Measurements from ENCODE around the gene PSMB11.

The PSMB11 gene

DNA sequence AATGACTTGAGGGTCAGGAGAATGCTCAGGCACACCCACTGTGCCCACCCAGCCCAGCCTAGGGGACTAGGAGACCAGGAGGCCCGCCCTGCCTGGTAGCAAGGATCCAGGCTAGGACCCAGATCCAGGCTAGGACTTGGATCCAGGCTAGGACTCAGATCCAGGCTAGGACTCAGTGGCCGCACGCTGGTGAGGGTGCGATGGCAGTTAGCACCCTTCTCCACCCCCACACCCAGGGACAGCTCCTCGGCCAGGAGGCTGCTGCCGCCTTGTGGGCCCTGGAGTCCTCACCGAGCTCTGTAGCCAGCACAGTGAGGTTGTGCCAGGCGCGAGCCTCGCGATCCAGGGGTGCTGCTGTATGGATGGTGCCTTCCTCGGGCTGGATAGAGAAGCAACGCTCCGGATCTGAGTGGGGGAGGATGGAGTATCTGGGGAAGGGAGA lies 10.2 kb downstream of the PSMB11 start:
- CTCF ChIA-PET = interaction anchor here (1.1 kb wide), 1 partner anchor 87 kb away, joined by 3 read pairs; no protein-coding TSS in a partner anchor
- TF ChIP-seq, protein P1, sequence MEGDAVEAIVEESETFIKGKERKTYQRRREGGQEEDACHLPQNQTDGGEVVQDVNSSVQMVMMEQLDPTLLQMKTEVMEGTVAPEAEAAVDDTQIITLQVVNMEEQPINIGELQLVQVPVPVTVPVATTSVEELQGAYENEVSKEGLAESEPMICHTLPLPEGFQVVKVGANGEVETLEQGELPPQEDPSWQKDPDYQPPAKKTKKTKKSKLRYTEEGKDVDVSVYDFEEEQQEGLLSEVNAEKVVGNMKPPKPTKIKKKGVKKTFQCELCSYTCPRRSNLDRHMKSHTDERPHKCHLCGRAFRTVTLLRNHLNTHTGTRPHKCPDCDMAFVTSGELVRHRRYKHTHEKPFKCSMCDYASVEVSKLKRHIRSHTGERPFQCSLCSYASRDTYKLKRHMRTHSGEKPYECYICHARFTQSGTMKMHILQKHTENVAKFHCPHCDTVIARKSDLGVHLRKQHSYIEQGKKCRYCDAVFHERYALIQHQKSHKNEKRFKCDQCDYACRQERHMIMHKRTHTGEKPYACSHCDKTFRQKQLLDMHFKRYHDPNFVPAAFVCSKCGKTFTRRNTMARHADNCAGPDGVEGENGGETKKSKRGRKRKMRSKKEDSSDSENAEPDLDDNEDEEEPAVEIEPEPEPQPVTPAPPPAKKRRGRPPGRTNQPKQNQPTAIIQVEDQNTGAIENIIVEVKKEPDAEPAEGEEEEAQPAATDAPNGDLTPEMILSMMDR (conservative IDR thresholded peaks at IDR 0.05; ENCODE audit: low read depth) = no peak
- no peak for DNase-seq (ENCODE audit: low spot score)
- POLR2A ChIA-PET (ENCODE audit: low non-redundant PET) = no interaction called here
- peak overlapping the region; percentile 46 for H3K27ac ChIP-seq

DNA sequence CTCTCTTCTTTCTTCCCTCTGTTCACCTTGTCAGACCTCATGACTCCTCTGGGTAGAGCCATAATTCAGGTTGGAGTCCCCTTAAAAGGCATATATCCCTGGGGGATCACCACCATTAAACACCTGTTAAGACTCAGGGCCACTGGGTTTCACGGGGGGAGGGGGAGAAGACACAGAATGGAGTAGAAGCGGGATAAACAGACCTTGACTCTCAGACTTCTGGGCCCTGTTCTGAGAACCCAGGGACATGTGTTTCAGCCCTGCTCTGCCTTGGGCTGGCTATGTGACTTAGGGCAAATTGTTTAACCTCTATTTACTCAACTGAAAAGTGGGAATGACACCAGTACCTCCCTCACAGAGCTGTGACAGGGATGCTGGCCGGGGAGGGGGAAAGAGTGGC lies 10.7 kb downstream of the PSMB11 start:
- CTCF ChIA-PET = interaction anchor here (1.1 kb wide), 1 partner anchor 88 kb away, joined by 3 read pairs; no protein-coding TSS in a partner anchor
- TF ChIP-seq, protein P1 (conservative IDR thresholded peaks at IDR 0.05; ENCODE audit: low read depth) = no peak

DNA sequence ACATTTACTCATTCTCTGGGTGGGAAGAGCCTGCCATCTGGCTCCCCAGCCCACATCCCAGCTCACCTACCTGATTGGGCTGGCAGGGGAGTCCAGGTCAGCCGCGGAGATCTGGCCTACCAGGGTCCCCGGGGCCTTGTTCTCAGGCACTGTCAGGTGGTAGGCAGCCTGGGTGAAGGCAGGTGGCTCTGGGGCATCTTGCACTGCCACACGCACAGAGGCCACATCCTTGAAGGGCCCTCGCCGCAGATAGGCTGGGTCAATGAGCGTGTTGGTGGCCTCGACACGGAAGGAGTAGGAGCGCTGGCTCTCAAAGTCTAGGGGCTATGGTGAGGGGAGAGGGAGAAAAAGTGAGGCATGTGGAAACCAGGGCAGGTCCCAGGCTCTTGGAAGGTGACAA lies 11.4 kb downstream of the PSMB11 start:
- POLR2A ChIA-PET (ENCODE audit: low non-redundant PET) = no interaction called here
- CTCF ChIA-PET = interaction anchor here (0.6 kb wide), 1 partner anchor 1836 kb away, joined by 3 read pairs; no protein-coding TSS in a partner anchor
- TF ChIP-seq, protein P1 (conservative IDR thresholded peaks at IDR 0.05; ENCODE audit: low read depth) = no peak
- no peak for DNase-seq (ENCODE audit: low spot score)
- peak overlapping the region; percentile 23 for H3K27ac ChIP-seq

More for the DNA sequence above, 10.7 kb downstream of the PSMB11 start:
- H3K27ac ChIP-seq = peak overlapping the region; percentile 46
- POLR2A ChIA-PET (ENCODE audit: low non-redundant PET) = no interaction called here
- DNase-seq (ENCODE audit: low spot score) = no peak

DNA sequence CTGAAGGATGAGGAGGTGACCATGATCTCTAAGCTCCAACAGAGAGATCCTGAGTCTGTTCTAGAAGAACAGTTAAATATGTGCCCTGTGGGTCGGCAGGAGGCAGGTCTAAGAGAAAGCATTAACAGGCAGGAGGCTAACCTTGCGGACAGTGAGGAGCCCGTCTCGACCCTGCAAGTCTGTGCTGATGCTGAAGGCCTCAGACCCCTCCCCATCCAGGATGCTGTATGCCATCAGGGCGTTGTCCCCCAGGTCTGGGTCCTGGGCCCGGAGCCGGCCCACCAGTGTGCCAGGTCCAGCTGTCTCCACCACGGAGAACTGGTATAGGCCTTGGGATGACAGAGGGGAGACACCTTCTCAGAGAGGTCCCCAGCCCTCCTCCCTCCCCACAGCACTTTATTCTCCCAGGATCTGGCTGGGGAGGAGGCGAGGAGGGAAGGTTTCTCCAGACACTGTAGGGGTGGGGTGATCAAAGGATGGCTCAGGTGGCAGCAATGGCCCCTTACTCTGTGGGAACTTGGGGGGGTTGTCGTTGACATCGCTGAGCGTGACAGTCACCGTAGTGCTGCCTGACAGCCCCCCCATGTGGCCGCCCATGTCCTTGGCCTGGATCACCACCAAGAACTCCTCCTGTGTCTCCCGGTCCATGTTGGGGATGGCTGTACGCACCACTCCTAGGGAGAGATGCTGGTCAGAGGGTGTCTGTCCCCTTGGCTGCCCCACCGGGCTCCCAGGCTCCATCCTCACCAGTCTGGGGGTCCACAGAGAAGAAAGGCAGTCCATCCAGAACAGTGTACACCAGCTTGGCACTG lies 12.2 kb downstream of the PSMB11 start:
- peak overlapping the region; percentile 23 for H3K27ac ChIP-seq
- ChIA-PET CTCF (interaction anchor here (0.6 to 1.6 kb wide), 4 partner anchors 15 to 1837 kb away, joined by 3 to 5 read pairs (median 4); no protein-coding TSS in a partner anchor), POLR2A (ENCODE audit: low non-redundant PET) (no interaction called here)
- TF ChIP-seq, protein P1 (conservative IDR thresholded peaks at IDR 0.05; ENCODE audit: low read depth) = no peak
- DNase-seq (ENCODE audit: low spot score) = no peak

DNA sequence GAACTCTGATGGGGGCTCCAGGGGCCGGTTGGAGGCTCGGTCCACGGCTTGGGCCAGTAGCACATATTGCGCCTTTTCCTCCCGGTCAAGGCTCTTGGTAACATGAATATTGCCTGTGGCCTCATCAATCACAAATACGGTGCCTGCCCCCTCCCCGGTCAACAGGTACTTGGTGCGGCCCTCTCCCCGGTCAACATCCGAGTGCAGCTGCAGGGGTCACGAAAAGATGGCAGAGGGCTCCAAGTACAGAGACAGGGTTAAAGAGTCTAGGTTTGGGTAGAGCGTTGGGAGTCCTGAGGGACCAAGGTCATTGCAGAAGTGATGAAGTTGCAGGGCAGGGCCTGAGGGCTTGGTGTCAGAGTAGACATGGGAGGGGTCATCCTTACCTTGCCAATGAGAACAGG lies 13.1 kb downstream of the PSMB11 start:
- ChIA-PET POLR2A (ENCODE audit: low non-redundant PET) (no interaction called here), CTCF (interaction anchor here (0.8 to 4.5 kb wide), 4 partner anchors 8 to 69 kb away, joined by 5 to 69 read pairs (median 5); partner anchors contain the start of gene PSMB11)
- no peak for DNase-seq (ENCODE audit: low spot score)
- TF ChIP-seq, protein P1 (conservative IDR thresholded peaks at IDR 0.05; ENCODE audit: low read depth) = no peak
- peak overlapping the region; percentile 95 for H3K27ac ChIP-seq

DNA sequence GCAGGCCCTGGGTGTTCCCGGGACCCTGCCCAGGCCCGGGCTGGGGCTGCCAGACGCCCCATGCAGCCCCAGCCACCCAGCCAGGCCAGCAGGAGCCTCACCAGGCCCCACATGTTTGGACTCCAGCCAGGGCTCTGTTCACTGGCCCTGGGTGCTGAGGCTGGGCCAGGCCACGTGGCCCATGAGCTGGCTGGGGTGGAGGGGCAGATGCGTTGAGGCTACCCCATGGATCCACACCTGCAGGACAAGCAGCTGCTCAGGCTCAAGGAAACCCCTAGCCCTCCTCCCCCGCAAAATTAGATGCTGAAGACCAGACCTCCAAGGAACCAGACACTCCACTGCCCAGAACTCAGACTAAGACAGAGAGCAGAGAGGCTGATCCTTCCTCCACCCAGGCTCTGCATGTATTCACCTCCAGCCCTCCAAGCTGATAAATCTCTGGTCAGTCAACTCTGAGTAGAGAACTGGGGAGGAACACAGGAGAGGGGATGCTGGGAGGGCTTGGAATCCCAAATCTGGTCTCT lies 13.7 kb downstream of the PSMB11 start:
- DNase-seq (ENCODE audit: low spot score) = no peak
- TF ChIP-seq, protein P1 (conservative IDR thresholded peaks at IDR 0.05; ENCODE audit: low read depth) = no peak
- ChIA-PET CTCF (interaction anchor here (0.8 to 4.5 kb wide), 5 partner anchors 9 to 69 kb away, joined by 5 to 69 read pairs (median 5); partner anchors contain the start of gene PSMB11), POLR2A (ENCODE audit: low non-redundant PET) (no interaction called here)
- peak overlapping the region; percentile 95 for H3K27ac ChIP-seq

All from RWPE1 (cell line).